HUES64 (cell line): ENCODE results near the gene APOL1.
"Not testable (repeated sequence)": the region's sequence is repeated elsewhere in the genome, so short reads cannot be mapped to it uniquely, and the experiment has no call there.

Experiments used
- H3K27ac ChIP-seq: 2 replicates; pipeline ENCODE4 v1.7.0; 2013; ENCODE audit warnings: low read depth, low read length, inconsistent platforms
- H3K27me3 ChIP-seq: 2 replicates; pipeline ENCODE4 v1.6.1; 2013; ENCODE audit warnings: mild to moderate bottlenecking, low read length; ENCODE audit not compliant: insufficient read depth
- H3K36me3 ChIP-seq: 2 replicates; pipeline ENCODE4 v1.6.1; 2013; ENCODE audit warnings: mild to moderate bottlenecking, low read length; ENCODE audit not compliant: insufficient read depth
- H3K4me1 ChIP-seq: 2 replicates; pipeline ENCODE4 v1.6.1; 2013; ENCODE audit warnings: mild to moderate bottlenecking, low read length, moderate library complexity; ENCODE audit not compliant: insufficient read depth
- H3K4me3 ChIP-seq: 2 replicates; pipeline ENCODE4 v1.5.1; 2013; ENCODE audit warnings: mild to moderate bottlenecking, low read length, moderate library complexity
- H3K9ac ChIP-seq: 2 replicates; pipeline ENCODE4 v1.6.1; 2013; ENCODE audit warnings: mild to moderate bottlenecking, low read depth, low read length
- H3K9me3 ChIP-seq: 2 replicates; pipeline ENCODE4 v1.6.1; 2013; ENCODE audit warnings: low read depth, low read length; ENCODE audit not compliant: insufficient read depth
- WGBS: fragments of 150-250, 120-280 bp; methylation state at CpG from one replicate; pipeline ENCODE4 v1.1.7; 2013; ENCODE audit warnings: missing lambda C conversion rate; 5-methylcytosine and 5-hydroxymethylcytosine counted together

Gene APOL1

DNA sequence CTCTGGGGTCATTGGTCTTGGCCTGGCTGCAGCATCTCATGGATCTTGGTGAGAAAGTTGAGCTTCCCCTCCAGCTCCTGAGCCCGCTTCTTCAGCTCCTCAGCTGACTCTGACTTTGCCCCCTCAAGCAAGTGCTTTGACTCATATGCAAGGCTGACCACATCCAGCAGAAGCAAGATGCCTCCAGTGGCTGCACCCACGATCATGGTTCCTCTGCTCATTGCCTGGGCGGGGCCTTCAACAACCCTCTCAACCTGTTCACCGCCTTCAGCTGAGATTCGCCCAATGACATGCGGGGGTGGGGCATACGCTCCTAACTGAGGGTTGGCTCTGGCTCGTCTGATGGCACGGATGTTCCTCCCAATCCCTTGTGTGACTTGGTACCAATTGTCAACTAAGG is 25.5 kb upstream of the APOL1 start:
- H3K9ac ChIP-seq = no peak overlapping the region
- H3K9me3 ChIP-seq = no peaks in the 10 kb centered on the region
- no peak overlapping the region for H3K4me3 ChIP-seq
- WGBS = 92% methylated on average over 9 of the region's 9 CpGs
- H3K27ac ChIP-seq = no peak overlapping the region
- 0 out of 2 replicates have a peak, but pooled peaks cover 9% of the 10 kb centered on the region for H3K36me3 ChIP-seq
- H3K4me1 ChIP-seq = no peaks in the 10 kb centered on the region
- no peaks in the 10 kb centered on the region for H3K27me3 ChIP-seq

DNA sequence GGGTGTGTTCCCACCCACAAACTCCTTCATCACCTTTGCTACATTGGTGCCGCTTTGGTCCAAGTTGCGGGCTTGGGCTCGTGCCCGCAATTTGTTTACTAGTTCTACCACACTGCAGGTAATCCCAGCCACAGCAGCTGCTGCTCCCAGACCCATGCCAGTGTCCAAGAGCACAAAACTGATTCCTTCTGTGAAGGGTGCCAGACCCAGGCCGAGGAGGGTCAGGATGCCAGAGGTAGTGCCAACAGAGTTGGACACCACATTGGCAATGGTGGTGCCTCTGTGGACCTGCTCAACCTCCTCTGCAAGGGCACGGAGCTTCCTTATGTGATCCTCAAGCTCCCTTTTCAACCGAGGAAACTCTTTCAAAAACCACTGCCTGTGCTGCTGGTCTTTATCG is 25.1 kb upstream of the APOL1 start:
- no peak overlapping the region for H3K9ac ChIP-seq
- no peaks in the 10 kb centered on the region for H3K4me1 ChIP-seq
- H3K36me3 ChIP-seq = 0 out of 2 replicates have a peak, but pooled peaks cover 9% of the 10 kb centered on the region
- WGBS = 89% methylated on average over 8 of the region's 8 CpGs
- H3K27ac ChIP-seq = no peak overlapping the region
- H3K27me3 ChIP-seq = no peaks in the 10 kb centered on the region
- no peak overlapping the region for H3K4me3 ChIP-seq
- H3K9me3 ChIP-seq = no peaks in the 10 kb centered on the region

DNA sequence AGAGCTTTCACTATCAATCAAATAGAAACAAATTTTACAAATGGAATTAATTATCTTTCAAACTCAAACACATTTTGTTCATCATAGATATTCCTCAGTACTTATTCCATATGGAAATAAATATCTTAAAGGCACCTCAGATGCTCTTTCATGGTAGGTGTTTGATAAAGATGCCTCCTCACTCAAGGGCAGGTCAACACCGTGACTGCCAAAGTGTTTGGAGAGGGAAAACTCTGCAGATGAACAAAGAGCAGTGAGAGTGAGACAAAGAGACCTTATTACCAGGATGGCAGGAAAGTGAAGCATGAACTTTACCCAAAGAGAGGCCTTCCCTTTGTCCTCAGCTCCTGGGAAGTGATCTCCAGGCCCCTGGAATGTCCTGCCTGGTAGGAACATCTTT is 24.6 kb upstream of the APOL1 start:
- WGBS = no CpG with 5 or more reads among the region's 1 CpG
- H3K27me3 ChIP-seq, H3K9ac ChIP-seq, H3K4me1 ChIP-seq, H3K9me3 ChIP-seq, H3K27ac ChIP-seq, H3K4me3 ChIP-seq: not testable (repeated sequence)
- H3K36me3 ChIP-seq = 0 out of 2 replicates have a peak, but pooled peaks cover 13% of the 10 kb centered on the region

DNA sequence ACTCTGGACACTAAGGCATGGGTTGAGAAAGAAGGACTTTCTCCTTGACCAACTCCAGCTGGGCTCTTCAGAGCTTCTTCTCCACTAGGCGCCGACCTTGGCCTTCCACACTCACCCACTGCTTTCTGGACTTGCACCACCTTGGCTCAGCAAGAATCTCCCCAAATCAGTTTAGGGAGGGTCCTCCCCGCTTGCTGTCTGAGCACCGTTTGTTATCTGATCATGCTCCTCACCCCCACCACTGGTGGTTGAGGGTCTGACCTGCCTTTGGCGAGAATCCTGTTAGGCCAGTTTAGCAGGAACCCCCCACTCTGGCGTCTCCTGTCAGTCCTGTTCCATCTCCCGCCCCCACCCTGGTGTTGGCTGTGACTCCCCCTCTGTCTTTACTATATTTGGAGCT is 24.0 kb upstream of the APOL1 start:
- 0 out of 2 replicates have a peak, but pooled peaks cover 13% of the 10 kb centered on the region for H3K36me3 ChIP-seq
- 83% methylated on average over 7 of the region's 7 CpGs for WGBS
- H3K9ac ChIP-seq = no peak overlapping the region
- H3K9me3 ChIP-seq = no peaks in the 10 kb centered on the region
- H3K4me3 ChIP-seq = no peak overlapping the region
- no peak overlapping the region for H3K27ac ChIP-seq
- H3K4me1 ChIP-seq = no peaks in the 10 kb centered on the region
- no peaks in the 10 kb centered on the region for H3K27me3 ChIP-seq

DNA sequence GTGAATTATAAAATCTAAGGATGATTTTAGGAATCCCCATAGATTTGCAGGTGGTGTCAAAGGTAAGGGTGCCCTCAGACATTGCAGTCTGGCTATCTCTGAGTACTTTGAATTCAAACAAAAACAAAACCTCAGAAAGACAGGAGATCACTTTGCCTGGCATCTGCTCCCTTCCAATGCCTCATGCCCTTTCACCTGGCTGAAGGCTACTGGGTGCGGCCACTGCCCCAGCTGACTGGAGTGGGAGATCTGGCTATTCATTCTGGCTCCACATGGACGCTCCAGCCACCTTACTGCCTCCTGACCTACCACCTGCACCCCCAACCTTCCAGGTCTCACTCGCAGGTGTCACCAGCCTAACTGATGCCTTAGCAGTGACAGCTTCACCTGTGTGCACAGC is 23.3 kb upstream of the APOL1 start:
- H3K9ac ChIP-seq, H3K4me1 ChIP-seq, H3K27ac ChIP-seq, H3K9me3 ChIP-seq, H3K4me3 ChIP-seq, H3K27me3 ChIP-seq: not testable (repeated sequence)
- 77% methylated on average over 3 of the region's 3 CpGs for WGBS
- H3K36me3 ChIP-seq = 0 out of 2 replicates have a peak, but pooled peaks cover 13% of the 10 kb centered on the region

DNA sequence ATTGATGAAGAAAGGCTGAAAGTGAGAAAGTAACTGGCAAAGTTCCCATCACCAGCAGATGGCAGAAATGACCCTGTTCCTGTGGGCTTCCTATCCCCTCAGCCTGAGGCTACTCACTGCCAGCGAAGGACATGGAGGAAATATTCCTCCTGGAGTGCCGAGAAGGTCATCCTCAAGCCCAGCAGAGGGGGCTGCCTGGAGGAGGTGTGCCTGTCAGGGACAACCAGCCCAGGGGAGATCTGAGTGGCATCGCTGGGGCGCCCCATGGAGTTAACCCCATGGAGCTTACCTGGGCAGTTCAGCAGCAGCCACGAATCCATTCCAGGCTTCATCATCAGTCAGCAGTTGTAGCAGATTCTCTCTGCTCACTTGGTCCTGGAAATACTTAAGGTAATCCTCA is 21.9 kb upstream of the APOL1 start:
- H3K27me3 ChIP-seq, H3K9ac ChIP-seq, H3K4me3 ChIP-seq, H3K4me1 ChIP-seq, H3K27ac ChIP-seq, H3K9me3 ChIP-seq: not testable (repeated sequence)
- WGBS = 70% methylated on average over 5 of the region's 5 CpGs
- H3K36me3 ChIP-seq = 0 out of 2 replicates have a peak, but pooled peaks cover 13% of the 10 kb centered on the region

DNA sequence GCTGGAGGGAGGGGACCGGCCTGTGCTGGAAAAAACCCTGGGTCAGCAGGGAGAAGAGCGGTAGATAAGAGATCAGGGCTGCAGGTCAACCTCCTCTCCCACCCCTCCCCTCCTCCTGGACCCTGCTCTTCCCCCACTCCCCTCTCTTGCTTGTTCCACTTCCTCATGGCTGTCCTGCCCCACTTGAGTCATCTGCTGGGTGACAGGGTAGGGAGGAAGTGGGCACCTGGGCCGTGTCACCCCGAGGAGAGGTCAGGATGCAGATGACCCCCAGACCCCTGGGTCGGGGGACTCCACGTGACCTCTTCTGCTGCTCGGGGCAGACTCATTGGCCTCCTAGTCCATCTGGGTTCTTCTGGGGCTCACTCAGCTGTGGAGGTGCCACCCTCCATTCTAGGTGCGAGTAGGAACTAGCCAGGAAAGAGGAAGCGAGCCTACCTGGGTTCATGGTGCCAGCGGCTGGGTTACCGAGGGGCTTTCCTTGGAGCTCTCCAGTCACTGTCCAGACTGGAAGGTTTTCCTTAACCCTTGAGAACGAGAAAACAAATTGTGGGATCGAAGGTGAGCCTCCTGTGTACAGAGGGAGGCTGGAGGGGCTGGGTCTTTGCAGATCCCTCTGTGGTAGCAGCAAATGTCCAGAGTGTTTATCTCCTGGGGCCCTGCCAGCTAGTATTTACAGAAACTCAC is 20.1 kb upstream of the APOL1 start:
- no peaks in the 10 kb centered on the region for H3K9me3 ChIP-seq
- H3K4me1 ChIP-seq = no peaks in the 10 kb centered on the region
- H3K27me3 ChIP-seq = no peaks in the 10 kb centered on the region
- no peak overlapping the region for H3K9ac ChIP-seq
- 0 out of 2 replicates have a peak, but pooled peaks cover 13% of the 10 kb centered on the region for H3K36me3 ChIP-seq
- no peak overlapping the region for H3K4me3 ChIP-seq
- no peak overlapping the region for H3K27ac ChIP-seq
- WGBS = 93% methylated on average over 13 of the region's 13 CpGs

DNA sequence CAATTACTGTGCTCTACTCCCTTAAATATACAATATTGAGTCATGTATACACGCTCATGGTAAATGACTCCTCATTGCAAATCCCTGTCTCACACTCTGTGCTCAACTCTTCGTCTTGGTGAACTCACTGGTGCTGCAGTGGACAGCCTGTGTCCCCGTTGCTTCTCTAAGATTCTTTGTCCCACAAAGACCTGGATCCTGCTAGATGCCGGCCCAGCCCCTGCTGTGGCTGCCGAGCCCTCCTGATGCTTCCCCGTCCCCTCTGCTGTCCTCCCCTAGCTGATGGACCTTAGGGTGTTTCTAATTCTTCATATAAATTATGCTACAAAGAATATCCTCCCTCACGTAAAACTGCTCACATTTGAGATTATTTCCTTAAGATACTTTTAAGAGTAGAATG is 19.1 kb upstream of the APOL1 start:
- Histone ChIP-seq H3K4me3 (no peak overlapping the region), H3K9ac (no peak overlapping the region), H3K27ac (no peak overlapping the region), H3K4me1 (peaks cover 4% of the 10 kb centered on the region), H3K36me3 (0 out of 2 replicates have a peak, but pooled peaks cover 13% of the 10 kb centered on the region), H3K9me3 (no peaks in the 10 kb centered on the region), H3K27me3 (no peaks in the 10 kb centered on the region)
- WGBS = 89% methylated on average over 6 of the region's 7 CpGs

DNA sequence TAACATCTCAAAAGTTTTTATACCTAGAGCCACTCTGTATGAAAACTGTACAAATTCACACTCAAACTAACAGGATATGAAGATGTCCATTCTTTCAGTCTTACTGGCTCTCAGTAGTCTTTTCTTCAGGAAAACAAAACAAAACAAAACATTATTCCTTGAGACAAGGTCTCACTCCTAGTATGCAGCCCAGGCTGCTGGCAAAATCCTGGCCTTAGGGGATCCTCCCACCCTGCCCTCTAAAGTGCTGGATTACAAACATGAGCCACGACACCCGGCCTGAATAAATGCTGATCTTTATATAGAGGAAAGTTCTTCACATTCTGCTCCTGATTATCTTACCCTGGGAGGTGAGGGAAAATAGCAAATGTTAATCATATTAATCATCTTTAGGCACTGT is 18.7 kb upstream of the APOL1 start:
- WGBS = no CpG with 5 or more reads among the region's 2 CpGs
- Histone ChIP-seq H3K27ac (no peak overlapping the region), H3K36me3 (0 out of 2 replicates have a peak, but pooled peaks cover 13% of the 10 kb centered on the region), H3K9ac (no peak overlapping the region), H3K4me1 (peaks cover 8% of the 10 kb centered on the region), H3K27me3 (no peaks in the 10 kb centered on the region), H3K9me3 (no peaks in the 10 kb centered on the region), H3K4me3 (no peak overlapping the region)

DNA sequence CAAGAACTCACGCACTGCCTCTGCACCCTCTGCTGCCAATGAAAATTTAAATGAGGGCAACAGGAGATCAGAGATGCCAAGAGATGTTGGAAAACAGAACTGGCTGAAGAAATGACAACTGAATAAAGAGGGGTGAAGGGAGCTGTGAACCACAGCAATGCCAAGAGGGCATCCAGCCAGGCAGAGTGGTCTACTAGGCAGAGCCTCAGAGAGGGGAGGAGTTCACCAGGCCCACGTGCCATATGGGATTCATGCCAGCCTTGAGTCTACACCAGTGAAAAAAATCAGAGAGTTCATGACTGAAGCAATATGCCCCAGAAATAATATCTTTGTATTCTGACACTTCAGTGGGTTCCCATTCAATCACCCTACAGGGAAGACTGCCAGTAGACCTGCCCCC is 18.0 kb upstream of the APOL1 start:
- Histone ChIP-seq H3K36me3 (0 out of 2 replicates have a peak, but pooled peaks cover 13% of the 10 kb centered on the region), H3K4me1 (peaks cover 13% of the 10 kb centered on the region), H3K27me3 (no peaks in the 10 kb centered on the region), H3K4me3 (no peak overlapping the region), H3K9ac (no peak overlapping the region), H3K27ac (no peak overlapping the region), H3K9me3 (no peaks in the 10 kb centered on the region)
- WGBS = 93% methylated on average over 2 of the region's 2 CpGs

DNA sequence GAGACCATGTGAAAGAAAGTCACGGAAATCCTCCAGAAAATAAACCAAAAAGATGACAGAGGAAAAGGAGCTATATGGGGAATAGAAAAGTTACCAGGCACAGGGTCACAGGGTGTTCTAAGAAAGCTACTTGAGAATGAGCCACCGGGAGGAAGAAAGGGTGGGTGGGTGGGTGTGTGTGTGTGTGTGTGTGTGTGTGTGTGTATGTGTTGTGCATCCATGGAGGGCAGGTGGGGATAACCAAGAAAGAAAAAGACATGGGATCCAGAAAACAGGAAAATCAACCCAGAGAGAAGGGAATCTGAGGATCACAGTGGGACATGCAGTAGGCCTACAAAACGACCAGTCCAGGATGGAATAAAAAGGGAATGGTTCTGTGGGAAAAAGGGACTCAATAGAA is 17.3 kb upstream of the APOL1 start:
- Histone ChIP-seq H3K9ac (no peak overlapping the region), H3K27me3 (no peaks in the 10 kb centered on the region), H3K27ac (no peak overlapping the region), H3K9me3 (no peaks in the 10 kb centered on the region), H3K4me1 (peaks cover 14% of the 10 kb centered on the region), H3K36me3 (0 out of 2 replicates have a peak, but pooled peaks cover 11% of the 10 kb centered on the region), H3K4me3 (no peak overlapping the region)
- 92% methylated on average over 3 of the region's 3 CpGs for WGBS
